A549 (cell line): ENCODE results near the gene CFAP58. TPM values are rescaled to one million over a fixed set of nuclear protein-coding genes. Genes with fewer than 3 reads are reported as not detected.
A peak's percentile ranks its signal among the peaks of the same experiment; 100 is the strongest.

Source experiments
- ATAC-seq, 2 experiments: fragments of 200-7000 bp in 1 of 2; fragments of >200 bp in 1 of 2; cut with Nextera tagmentation in 1 of 2; cut with Tn5 transposase in 1 of 2; 3 replicates each; pipeline versions ENCODE4 v1.8.0 to v1.9.1; 2018 to 2020; ENCODE audit warnings: mild to moderate bottlenecking in 1 of 2, moderate library complexity in 1 of 2
- CTCF ChIA-PET: fragments of 300-600 bp; sonication (Branson Sonifier 250); formaldehyde crosslinking; extraction: SDS; loops from one replicate; lab custom pipeline; 2021; ENCODE audit warnings: antibody characterized with exemption, inconsistent platforms; lab: Yijun Ruan, JAX
- POLR2A ChIA-PET: fragments of 350-600 bp; formaldehyde crosslinking; extraction: SDS; loops from one replicate; lab custom pipeline; 2021; ENCODE audit warnings: antibody characterized with exemption, inconsistent platforms; lab: Yijun Ruan, JAX
- DNase-seq, 2 experiments: peaks; one replicate each; pipeline versions ENCODE4 v3.0.0 to v3.0.0-alpha.2; 2011 to 2016; ENCODE audit warnings: low read depth in 1 of 2, low spot score in 1 of 2
- FAIRE-seq: peaks from 2 replicates; lab custom pipeline; 2011; peaks lifted over from hg19 to GRCh38; lab: Jason Lieb, UNC
- H3K27ac ChIP-seq, 2 experiments: fragments of >200 bp; sonication (Bioruptor Twin); formaldehyde crosslinking; 3 replicates each; pipeline ENCODE4 v1.5.1; 2016 to 2017
- H3K4me1 ChIP-seq: fragments of >200 bp; sonication (Bioruptor Twin); formaldehyde crosslinking; 3 replicates; pipeline ENCODE4 v1.6.1; 2016
- H3K4me2 ChIP-seq: fragments of >200 bp; sonication (Bioruptor Twin); formaldehyde crosslinking; 3 replicates; pipeline ENCODE4 v1.6.1; 2016
- H3K4me3 ChIP-seq: fragments of >200 bp; sonication (Bioruptor Twin); formaldehyde crosslinking; 3 replicates; pipeline ENCODE4 v1.5.1; 2016
- H3K9me3 ChIP-seq: fragments of >200 bp; sonication (Bioruptor Twin); formaldehyde crosslinking; 3 replicates; pipeline ENCODE4 v1.6.1; 2016
- CEBPB ChIP-seq, 2 experiments: fragments of >200 bp in 1 of 2; sonication (Bioruptor Twin) in 1 of 2; formaldehyde crosslinking in 1 of 2; IDR thresholded peaks; 2 replicates each; pipeline ENCODE4 v1.6.1; 2012 to 2016
- CHD2 ChIP-seq: fragments of 150-350 bp; IDR thresholded peaks from 2 replicates; pipeline ENCODE4 v1.6.1; 2014; ENCODE audit warnings: low read length; ENCODE audit not compliant: partially characterized antibody
- EHF ChIP-seq: fragments of 250-450 bp; sonication (Bioruptor Pico); IDR thresholded peaks from 2 replicates; pipeline ENCODE4 v1.5.0; 2020; ENCODE audit warnings: mild to moderate bottlenecking
- EP300 ChIP-seq, 2 experiments: fragments of >200 bp; sonication (Bioruptor Twin); formaldehyde crosslinking; IDR thresholded peaks; 2 replicates in 1 of 2; 3 replicates in 1 of 2; pipeline ENCODE4 v1.6.1; 2016 to 2017
- FOSB ChIP-seq: fragments of 250-450 bp; sonication (Bioruptor Pico); IDR thresholded peaks from 2 replicates; pipeline ENCODE4 v1.5.0; 2020; ENCODE audit warnings: mild to moderate bottlenecking, moderate library complexity
- FOSL2 ChIP-seq, 2 experiments: fragments of 450-650 bp in 1 of 2; fragments of >200 bp in 1 of 2; sonication (Bioruptor Twin) in 1 of 2; formaldehyde crosslinking; IDR thresholded peaks; 2 replicates each; pipeline versions ENCODE4 v1.5.0 to v1.6.1; 2016 to 2020; ENCODE audit warnings: mild to moderate bottlenecking in 1 of 2, moderate library complexity in 1 of 2
- GATA3 ChIP-seq: IDR thresholded peaks from 2 replicates; pipeline ENCODE4 v1.6.1; 2012; ENCODE audit warnings: borderline replicate concordance
- HDAC2 ChIP-seq: fragments of 200-600 bp; sonication (generic); IDR thresholded peaks from 2 replicates; pipeline ENCODE4 v1.6.1; 2016
- HOXB5 ChIP-seq: fragments of 250-450 bp; sonication (Bioruptor Pico); IDR thresholded peaks from 2 replicates; pipeline ENCODE4 v1.5.0; 2020; ENCODE audit warnings: mild to moderate bottlenecking, moderate library complexity
- JUN ChIP-seq, 2 experiments: fragments of >200 bp; sonication (Bioruptor Twin); formaldehyde crosslinking; IDR thresholded peaks; 2 replicates in 1 of 2; 3 replicates in 1 of 2; pipeline ENCODE4 v1.6.1; 2016 to 2017
- MAZ ChIP-seq: fragments of 150-350 bp; IDR thresholded peaks from 2 replicates; pipeline ENCODE4 v1.6.1; 2014; ENCODE audit warnings: antibody characterized with exemption, low read depth, low read length, borderline replicate concordance
- PHF8 ChIP-seq: fragments of 200-600 bp; sonication (generic); IDR thresholded peaks from 2 replicates; pipeline ENCODE4 v1.6.1; 2016; ENCODE audit warnings: low read depth, mild to moderate bottlenecking, antibody characterized with exemption, moderate library complexity, borderline replicate concordance
- POLR2AphosphoS2 ChIP-seq: conservative IDR thresholded peaks from 2 replicates; pipeline ENCODE4 v1.6.1; 2012; ENCODE audit warnings: low read length, improper control_type of control experiment, inconsistent platforms
- RARB ChIP-seq: fragments of 250-450 bp; sonication (Bioruptor Pico); IDR thresholded peaks from 2 replicates; pipeline ENCODE4 v1.8.0; 2021; ENCODE audit warnings: mild to moderate bottlenecking, moderate library complexity
- RFX5 ChIP-seq: fragments of 450-650 bp; IDR thresholded peaks from 2 replicates; pipeline ENCODE4 v1.7.1; 2014; ENCODE audit warnings: antibody characterized with exemption, mild to moderate bottlenecking, moderate library complexity
- SMC3 ChIP-seq: fragments of >200 bp; sonication (Bioruptor Twin); formaldehyde crosslinking; IDR thresholded peaks from 3 replicates; pipeline ENCODE4 v1.6.1; 2018; ENCODE audit warnings: inconsistent platforms
- ZFP36 ChIP-seq: fragments of 450-650 bp; IDR thresholded peaks from 2 replicates; pipeline ENCODE4 v1.6.1; 2014; ENCODE audit warnings: borderline replicate concordance; ENCODE audit not compliant: partially characterized antibody
- ZNF302 ChIP-seq: fragments of 250-450 bp; sonication (Bioruptor Pico); IDR thresholded peaks from 2 replicates; pipeline ENCODE4 v1.9.0; 2021; ENCODE audit warnings: inconsistent platforms, mild to moderate bottlenecking, moderate library complexity
- WGBS: methylation state at CpG from one replicate; pipeline ENCODE4 v1.1.6; 2017; ENCODE audit errors: missing lambda C conversion rate; 5-methylcytosine and 5-hydroxymethylcytosine counted together
- polyA plus RNA-seq, 4 experiments: library from polyadenylated mRNA; depleted of rRNA in 3 of 4; stranded (reverse); fragments of >200 nt; fragmentation: RNase III in 1 of 4; extraction: RNeasy Plus Mini Kit Qiagen cat#74134 plus additional on column Dnase treatment in 1 of 4; gene quantifications; 2 replicates in 3 of 4; 3 replicates in 1 of 4; pipeline ENCODE4 v1.2.3, GENCODE V29; 2011 to 2017
- TF ChIP-seq, protein P1 (sequence below): IDR thresholded peaks from 2 replicates; pipeline ENCODE4 v1.6.1; 2012

The CFAP58 gene
- polyA plus RNA-seq, 2 of the 4 experiments (the other 2 are of a cell fraction): 0.22 to 0.25 TPM

GRCh38 chr10:104330168-104331110, 23.2 kb upstream of the CFAP58 start:
- ChIA-PET POLR2A (interaction anchor here (1.6 to 2.1 kb wide), 2 partner anchors 8 to 25 kb away, joined by 3 to 17 read pairs; partner anchors contain the start of gene ITPRIP), CTCF (interaction anchor here (0.9 to 5.9 kb wide), 9 partner anchors 9 to 41 kb away, joined by 3 to 45 read pairs (median 4); partner anchors contain the start of genes CFAP58 and ITPRIP)
- peak overlapping the region; percentile 14; the same call in 1 of the 3 replicates for H3K4me3 ChIP-seq
- ATAC-seq (peak; percentile 15 to 59; a peak in 5 of 6 replicates), FAIRE-seq (no peak), DNase-seq (peak in 1 of 2 experiments; percentile 76)
- 4% methylated on average over 8 of the region's 8 CpGs for WGBS
- TF ChIP-seq GATA3: peak; percentile 47; the same call in 1 of the 2 replicates
- TF ChIP-seq ZFP36: no peak
- TF ChIP-seq SMC3: no peak
- TF ChIP-seq POLR2AphosphoS2: no peak
- no peak for TF ChIP-seq PHF8
- 0 out of 2 replicates have a peak, but pooled peaks have one; percentile 22 for TF ChIP-seq FOSL2 (IDR thresholded peaks at IDR 0.05)
- TF ChIP-seq FOSL2 (CRISPR knock-in tag; IDR thresholded peaks at IDR 0.05): peak; percentile 31; the same call in 1 of the 2 replicates
- peak in 1 of 2 experiments; percentile 50; a peak in 1 of 5 replicates for TF ChIP-seq EP300 (IDR thresholded peaks at IDR 0.05)
- TF ChIP-seq FOSB (CRISPR knock-in tag): no peak
- no peak for TF ChIP-seq EHF (CRISPR knock-in tag)
- peak; percentile 67 to 81 for TF ChIP-seq CEBPB (IDR thresholded peaks at IDR 0.05)
- peak; percentile 49; the same call in 1 of the 2 replicates for TF ChIP-seq RARB (CRISPR knock-in tag)
- TF ChIP-seq, protein P1, sequence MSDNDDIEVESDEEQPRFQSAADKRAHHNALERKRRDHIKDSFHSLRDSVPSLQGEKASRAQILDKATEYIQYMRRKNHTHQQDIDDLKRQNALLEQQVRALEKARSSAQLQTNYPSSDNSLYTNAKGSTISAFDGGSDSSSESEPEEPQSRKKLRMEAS: no peak
- peak overlapping the region; percentile 72 for H3K4me2 ChIP-seq
- H3K4me1 ChIP-seq: peaks cover 78% of the 10 kb centered on the region
- peak overlapping the region; percentile 93 to 97 for H3K27ac ChIP-seq
- no peaks in the 10 kb centered on the region for H3K9me3 ChIP-seq

- FAIRE-seq (no peak), ATAC-seq (peak in 1 of 2 experiments; percentile 8; a peak in 2 of 6 replicates), DNase-seq (no peak)
- TF ChIP-seq JUN (IDR thresholded peaks at IDR 0.05) (0 out of 5 replicates have a peak, but pooled peaks of 1 of the 2 experiments have one; percentile 25), HDAC2 (no peak), RFX5 (no peak), RARB (CRISPR knock-in tag) (no peak), HOXB5 (no peak), MAZ (no peak), CHD2 (no peak), EP300 (IDR thresholded peaks at IDR 0.05) (no peak), ZNF302 (CRISPR knock-in tag) (no peak), FOSL2 (IDR thresholded peaks at IDR 0.05) (0 out of 2 replicates have a peak, but pooled peaks have one; percentile 9), FOSL2 (CRISPR knock-in tag; IDR thresholded peaks at IDR 0.05) (peak; percentile 50; the same call in 1 of the 2 replicates)
- TF ChIP-seq, protein P1: peak; percentile 46; the same call in 1 of the 2 replicates
- WGBS: 28% methylated on average over 9 of the region's 9 CpGs
- H3K4me2 ChIP-seq: peak overlapping the region; percentile 72
- no peaks in the 10 kb centered on the region for H3K9me3 ChIP-seq
- ChIA-PET POLR2A (no interaction called here), CTCF (interaction anchor here (1.3 to 5.9 kb wide), 6 partner anchors 18 to 42 kb away, joined by 3 to 45 read pairs (median 8); no protein-coding TSS in a partner anchor)
- H3K27ac ChIP-seq: peak overlapping the region; percentile 93 to 97
- 0 out of 3 replicates have a peak overlapping the region, but pooled peaks have one; percentile 1 for H3K4me3 ChIP-seq
- H3K4me1 ChIP-seq: peaks cover 86% of the 10 kb centered on the region
Measured at GRCh38 chr10:104331208-104331838, 22.3 kb upstream of the CFAP58 start.
